Kidney epithelial cell (primary cell): ENCODE measurements around the gene MEX3D. TPM values are rescaled to one million over a fixed set of nuclear protein-coding genes. Genes with fewer than 3 reads are reported as not detected.

Experiments used
- DNase-seq: peaks from one replicate; pipeline ENCODE4 v3.0.0-alpha.2; 2010; ENCODE audit warnings: low read depth
- H3K27me3 ChIP-seq: 2 replicates; pipeline ENCODE4 v1.6.0; 2011; ENCODE audit warnings: low read length; ENCODE audit not compliant: control insufficient read depth, insufficient read depth
- H3K36me3 ChIP-seq: 2 replicates; pipeline ENCODE4 v1.5.1; 2011; ENCODE audit warnings: low read length; ENCODE audit not compliant: control insufficient read depth, insufficient read depth
- H3K4me3 ChIP-seq: 2 replicates; pipeline ENCODE4 v1.5.1; 2011; ENCODE audit warnings: low read depth, mild to moderate bottlenecking, control low read depth, low read length
- total RNA-seq: library from RNA; depleted of rRNA; stranded (reverse); fragments of >200 nt; gene quantifications from 2 replicates; pipeline ENCODE4 v1.2.3, GENCODE V29; 2015
- TF ChIP-seq, protein P1 (sequence below): IDR thresholded peaks from 2 replicates; pipeline ENCODE4 v1.5.1; 2011; ENCODE audit warnings: mild to moderate bottlenecking, moderate library complexity, low read length, control low read depth, inconsistent platforms; ENCODE audit not compliant: insufficient read depth, poor library complexity, severe bottlenecking

MEX3D gene
- total RNA-seq, 1 donor from 2014 or later, result 90.9 TPM

DNA sequence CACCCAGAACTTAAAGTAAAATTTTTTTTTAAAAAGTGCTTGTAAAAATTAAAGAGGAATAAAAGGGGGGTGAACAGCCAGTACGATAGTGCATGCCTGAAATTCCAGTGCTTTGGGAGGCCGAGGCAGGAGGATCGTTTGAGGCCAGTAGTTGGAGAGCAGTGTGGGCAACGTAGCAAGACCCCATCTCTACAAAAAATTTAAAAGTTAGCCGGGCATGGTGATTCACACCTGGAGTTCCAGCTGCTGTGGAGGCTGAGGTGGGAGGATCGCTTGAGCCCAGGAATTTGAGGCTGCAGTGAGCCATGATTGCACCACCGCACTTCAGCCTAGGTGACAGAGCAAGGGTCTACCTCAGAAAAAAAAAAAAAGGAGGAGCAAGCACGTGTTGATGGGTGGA is 63.1 kb downstream of the MEX3D start:
- Histone ChIP-seq H3K4me3 (no peak overlapping the region), H3K36me3 (no peaks in the 10 kb centered on the region), H3K27me3 (peaks cover 28% of the 10 kb centered on the region)
- TF ChIP-seq, protein P1, sequence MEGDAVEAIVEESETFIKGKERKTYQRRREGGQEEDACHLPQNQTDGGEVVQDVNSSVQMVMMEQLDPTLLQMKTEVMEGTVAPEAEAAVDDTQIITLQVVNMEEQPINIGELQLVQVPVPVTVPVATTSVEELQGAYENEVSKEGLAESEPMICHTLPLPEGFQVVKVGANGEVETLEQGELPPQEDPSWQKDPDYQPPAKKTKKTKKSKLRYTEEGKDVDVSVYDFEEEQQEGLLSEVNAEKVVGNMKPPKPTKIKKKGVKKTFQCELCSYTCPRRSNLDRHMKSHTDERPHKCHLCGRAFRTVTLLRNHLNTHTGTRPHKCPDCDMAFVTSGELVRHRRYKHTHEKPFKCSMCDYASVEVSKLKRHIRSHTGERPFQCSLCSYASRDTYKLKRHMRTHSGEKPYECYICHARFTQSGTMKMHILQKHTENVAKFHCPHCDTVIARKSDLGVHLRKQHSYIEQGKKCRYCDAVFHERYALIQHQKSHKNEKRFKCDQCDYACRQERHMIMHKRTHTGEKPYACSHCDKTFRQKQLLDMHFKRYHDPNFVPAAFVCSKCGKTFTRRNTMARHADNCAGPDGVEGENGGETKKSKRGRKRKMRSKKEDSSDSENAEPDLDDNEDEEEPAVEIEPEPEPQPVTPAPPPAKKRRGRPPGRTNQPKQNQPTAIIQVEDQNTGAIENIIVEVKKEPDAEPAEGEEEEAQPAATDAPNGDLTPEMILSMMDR, result no peak
- DNase-seq, result no peak

Other genes with a start within 250 kb of the MEX3D start
- gene NDUFS7, start 184.4 kb downstream of the MEX3D start, total RNA-seq, result 165 and 189 TPM in 2 replicates
- gene GAMT, start 166.8 kb downstream of the MEX3D start, total RNA-seq, result 17.5 and 20.3 TPM in 2 replicates
- gene DAZAP1, start 160.7 kb downstream of the MEX3D start, total RNA-seq, result 74.5 and 77.0 TPM in 2 replicates
- 1,778 and 3,178 TPM in 2 replicates for gene RPS15, start 129.9 kb downstream of the MEX3D start, total RNA-seq
- not detected in 2 replicates for gene APC2, start 118.2 kb downstream of the MEX3D start, total RNA-seq
- gene C19orf25, start 89.1 kb downstream of the MEX3D start, total RNA-seq, result 38.8 and 40.0 TPM in 2 replicates
- gene PCSK4, start 78.0 kb downstream of the MEX3D start, total RNA-seq, result 1.6 and 5.5 TPM in 2 replicates
- gene REEP6, start 77.1 kb downstream of the MEX3D start, total RNA-seq, result 8.7 and 9.7 TPM in 2 replicates
- 0.58 and 1.8 TPM in 2 replicates for gene ADAMTSL5, start 55.3 kb downstream of the MEX3D start, total RNA-seq
- not detected in 2 replicates for gene PLK5, start 44.2 kb downstream of the MEX3D start, total RNA-seq
- gene MBD3, start 24.5 kb upstream of the MEX3D start, total RNA-seq, result 118 and 130 TPM in 2 replicates
- gene UQCR11, start 37.1 kb upstream of the MEX3D start, total RNA-seq, result 77.8 and 84.6 TPM in 2 replicates
- 123 and 199 TPM in 2 replicates for gene TCF3, start 84.3 kb upstream of the MEX3D start, total RNA-seq
- gene ONECUT3, start 185.2 kb upstream of the MEX3D start, total RNA-seq, result not detected in 2 replicates
- gene ATP8B3, start 244.0 kb upstream of the MEX3D start, total RNA-seq, result 0.96 TPM in 2 replicates